GM12874 (cell line): ENCODE measurements around the gene TRPM5.

ENCODE experiments used
- TF ChIP-seq, protein P1 (sequence below): IDR thresholded peaks from 2 replicates; pipeline ENCODE4 v1.5.1; 2011; ENCODE audit warnings: low read depth, mild to moderate bottlenecking, control low read depth, low read length, moderate library complexity; ENCODE audit not compliant: insufficient read depth

The TRPM5 gene

DNA sequence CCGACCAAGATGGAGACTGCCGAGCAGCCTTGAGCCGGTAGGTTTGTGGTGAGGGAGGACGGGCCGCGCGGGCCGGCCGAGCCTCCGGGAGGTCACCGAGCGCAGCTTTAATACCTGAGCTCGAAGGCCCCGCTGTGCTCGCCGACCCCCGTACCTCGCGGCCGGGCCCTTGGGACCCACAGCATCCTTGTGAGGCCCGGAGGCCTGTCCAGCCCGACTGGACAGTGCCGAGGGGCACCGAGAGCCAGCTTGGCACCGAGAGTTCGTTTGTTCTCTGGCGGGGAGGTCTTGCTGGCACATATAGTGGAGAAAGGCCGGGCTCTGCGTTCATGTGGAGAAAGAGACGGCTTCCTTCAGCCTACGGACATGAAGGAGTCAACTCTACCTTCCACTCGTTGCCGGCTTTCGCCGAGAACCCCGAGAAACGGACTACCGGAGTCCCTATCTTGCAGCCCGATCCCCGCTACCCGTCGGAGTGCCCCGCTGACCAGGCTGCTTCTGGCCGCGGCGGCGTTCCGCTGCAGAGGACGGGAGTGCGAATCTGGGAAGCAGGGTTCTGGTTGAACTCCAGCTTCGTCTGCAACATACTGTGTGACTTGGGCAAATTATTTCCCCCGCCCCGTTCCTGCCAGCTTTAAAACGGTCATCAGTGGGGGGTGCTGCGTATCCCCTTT is 43.4 kb downstream of the TRPM5 start:
- TF ChIP-seq, protein P1, sequence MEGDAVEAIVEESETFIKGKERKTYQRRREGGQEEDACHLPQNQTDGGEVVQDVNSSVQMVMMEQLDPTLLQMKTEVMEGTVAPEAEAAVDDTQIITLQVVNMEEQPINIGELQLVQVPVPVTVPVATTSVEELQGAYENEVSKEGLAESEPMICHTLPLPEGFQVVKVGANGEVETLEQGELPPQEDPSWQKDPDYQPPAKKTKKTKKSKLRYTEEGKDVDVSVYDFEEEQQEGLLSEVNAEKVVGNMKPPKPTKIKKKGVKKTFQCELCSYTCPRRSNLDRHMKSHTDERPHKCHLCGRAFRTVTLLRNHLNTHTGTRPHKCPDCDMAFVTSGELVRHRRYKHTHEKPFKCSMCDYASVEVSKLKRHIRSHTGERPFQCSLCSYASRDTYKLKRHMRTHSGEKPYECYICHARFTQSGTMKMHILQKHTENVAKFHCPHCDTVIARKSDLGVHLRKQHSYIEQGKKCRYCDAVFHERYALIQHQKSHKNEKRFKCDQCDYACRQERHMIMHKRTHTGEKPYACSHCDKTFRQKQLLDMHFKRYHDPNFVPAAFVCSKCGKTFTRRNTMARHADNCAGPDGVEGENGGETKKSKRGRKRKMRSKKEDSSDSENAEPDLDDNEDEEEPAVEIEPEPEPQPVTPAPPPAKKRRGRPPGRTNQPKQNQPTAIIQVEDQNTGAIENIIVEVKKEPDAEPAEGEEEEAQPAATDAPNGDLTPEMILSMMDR: no peak

DNA sequence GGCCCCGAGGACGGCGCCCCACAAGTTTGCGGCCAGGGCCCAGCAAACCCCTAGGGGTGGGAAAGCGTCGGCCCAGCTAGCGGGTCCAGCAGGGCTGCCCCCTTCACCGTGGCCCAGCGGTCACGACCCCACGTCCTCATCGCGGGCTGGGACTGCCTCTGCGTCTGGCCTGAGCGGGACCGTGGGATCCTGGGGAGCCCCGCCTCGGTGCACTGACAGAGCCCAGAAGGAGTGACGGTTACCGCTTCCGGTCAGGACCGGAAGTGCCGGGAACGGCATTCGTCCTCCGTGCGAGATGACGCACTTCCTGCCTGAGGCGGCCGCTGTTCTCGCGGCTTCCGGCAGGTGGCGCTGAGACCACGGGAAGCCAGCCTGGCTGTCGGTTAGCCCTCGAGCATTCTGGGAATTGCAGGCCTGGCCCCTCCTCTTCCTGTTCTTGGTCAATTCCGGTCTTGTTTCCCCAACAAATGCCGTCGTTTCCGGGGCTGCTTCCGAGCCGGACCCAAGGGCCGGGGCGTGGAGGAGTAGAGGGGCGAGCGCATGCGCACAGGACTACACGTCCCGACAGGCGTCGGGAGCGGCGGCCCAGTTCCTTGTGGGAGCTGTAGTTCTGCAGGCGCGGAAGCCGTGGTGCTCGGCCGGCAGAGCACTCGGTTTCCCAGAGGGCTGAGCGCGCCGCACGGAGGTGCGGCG is 44.1 kb downstream of the TRPM5 start, which contains the start of gene TSSC4:
Gene TSSC4, plus strand, starts transcription at position 682 of the 693 bp plus-strand sequence. CDS start 1,884 bp downstream, outside the sequence.
- TF ChIP-seq, protein P1: peak; percentile 98

DNA sequence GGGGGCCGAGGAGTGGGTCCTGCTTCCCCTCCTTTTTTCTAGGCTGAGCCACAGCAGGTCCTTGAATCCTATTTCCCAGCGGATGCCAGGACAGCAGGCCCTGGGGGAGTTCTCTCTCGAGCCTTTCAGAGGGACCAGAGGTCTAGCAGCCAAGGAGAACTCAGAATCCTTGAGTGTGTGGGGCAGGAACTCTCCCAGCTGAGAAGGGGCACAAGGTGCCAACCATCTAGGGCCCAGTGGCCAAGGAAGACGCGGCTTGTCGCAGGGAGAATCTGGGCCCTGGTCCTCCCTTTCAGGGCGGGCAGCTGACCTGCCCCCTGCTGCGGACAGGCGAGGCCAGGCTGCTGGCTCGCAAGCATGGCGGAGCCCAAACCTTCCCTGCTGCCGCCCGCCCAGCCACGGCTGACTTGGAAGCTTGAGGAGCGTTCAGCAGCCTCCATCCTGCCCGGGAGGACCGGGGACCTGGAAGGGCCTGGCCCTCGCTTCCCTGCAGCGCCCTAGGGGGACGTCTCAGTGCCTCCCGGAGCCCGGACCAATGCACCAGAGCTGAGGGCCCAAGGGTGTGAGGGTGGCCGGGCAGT is 44.7 kb downstream of the TRPM5 start:
- TF ChIP-seq, protein P1: no peak

DNA sequence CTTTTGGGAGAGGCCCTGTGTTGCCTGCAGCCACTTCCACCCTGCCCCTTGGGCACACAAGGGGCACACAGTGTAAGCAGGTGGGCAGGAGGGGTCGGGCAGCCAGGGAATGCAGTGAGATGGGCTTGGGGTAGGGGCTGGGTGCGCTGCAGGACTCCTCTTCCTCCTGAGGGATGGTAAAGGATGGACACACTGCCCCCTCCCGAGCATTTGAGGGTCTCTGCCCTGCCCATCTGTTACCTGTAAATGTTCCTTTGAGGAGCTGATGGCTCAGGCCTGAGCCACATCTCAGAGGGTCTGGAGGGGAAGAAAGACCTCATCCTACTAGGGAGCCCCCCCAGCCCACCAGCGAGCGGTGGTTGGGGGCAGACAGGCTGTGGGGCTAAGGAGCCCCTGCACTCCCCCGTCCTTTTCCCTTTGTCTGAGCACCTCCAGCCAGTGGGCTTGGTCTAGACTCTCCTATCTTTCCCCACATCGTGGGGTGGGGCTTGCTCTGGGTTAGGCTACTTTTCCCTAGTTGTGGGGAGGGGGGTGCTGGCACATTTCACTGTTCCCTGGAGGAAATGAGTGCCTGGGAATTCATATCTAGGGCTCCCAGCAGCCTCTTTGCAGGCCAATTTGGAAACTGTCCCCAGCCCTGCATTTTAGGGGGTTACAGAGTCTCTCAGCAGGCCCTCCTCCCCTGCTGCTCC is 45.5 kb downstream of the TRPM5 start:
- TF ChIP-seq, protein P1: no peak

DNA sequence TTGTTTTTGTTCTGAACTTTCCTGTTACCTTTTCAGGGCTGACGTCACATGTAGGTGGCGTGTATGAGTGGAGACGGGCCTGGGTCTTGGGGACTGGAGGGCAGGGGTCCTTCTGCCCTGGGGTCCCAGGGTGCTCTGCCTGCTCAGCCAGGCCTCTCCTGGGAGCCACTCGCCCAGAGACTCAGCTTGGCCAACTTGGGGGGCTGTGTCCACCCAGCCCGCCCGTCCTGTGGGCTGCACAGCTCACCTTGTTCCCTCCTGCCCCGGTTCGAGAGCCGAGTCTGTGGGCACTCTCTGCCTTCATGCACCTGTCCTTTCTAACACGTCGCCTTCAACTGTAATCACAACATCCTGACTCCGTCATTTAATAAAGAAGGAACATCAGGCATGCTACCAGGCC is 47.3 kb downstream of the TRPM5 start:
- TF ChIP-seq, protein P1: no peak

DNA sequence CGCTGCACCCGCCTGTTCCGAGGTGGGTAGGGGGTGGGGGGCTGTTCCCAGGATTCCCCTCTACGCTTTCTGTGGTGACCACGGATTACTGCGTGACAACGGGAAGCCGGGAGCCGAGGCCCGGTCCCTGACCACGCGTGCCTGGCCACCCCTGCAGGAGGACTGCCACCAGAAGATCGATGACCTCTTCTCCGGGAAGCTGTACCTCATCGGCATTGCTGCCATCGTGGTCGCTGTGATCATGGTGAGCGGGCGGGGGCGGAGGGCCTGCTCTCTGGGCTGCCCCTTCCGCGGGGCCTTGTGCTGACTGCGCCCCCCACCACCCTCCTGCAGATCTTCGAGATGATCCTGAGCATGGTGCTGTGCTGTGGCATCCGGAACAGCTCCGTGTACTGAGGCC is 47.8 kb downstream of the TRPM5 start:
- TF ChIP-seq, protein P1: no peak

DNA sequence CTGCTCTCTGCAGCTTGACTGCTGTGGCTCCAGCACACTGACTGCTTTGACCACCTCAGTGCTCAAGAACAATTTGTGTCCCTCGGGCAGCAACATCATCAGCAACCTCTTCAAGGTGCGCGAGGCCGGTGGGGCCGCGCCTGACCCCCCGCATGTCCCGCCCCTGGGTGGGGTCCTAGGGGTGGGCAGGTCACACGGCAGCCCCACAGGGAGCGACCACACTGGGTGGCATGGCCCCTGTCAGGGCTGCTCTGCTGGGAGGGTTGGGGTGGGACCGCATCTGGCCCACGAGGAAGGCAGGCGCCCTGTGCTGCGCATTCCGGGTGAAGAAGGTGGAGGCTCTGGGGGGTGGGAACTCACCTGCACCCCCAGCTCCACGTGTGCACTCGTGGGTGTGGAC is 48.5 kb downstream of the TRPM5 start:
- TF ChIP-seq, protein P1: no peak
